HG03342 (cell line): ENCODE results near the gene ATP5F1E.
A peak's percentile ranks its signal among the peaks of the same experiment; 100 is the strongest.

Experiments used
- ATAC-seq: cut with Tn5 transposase; IDR thresholded peaks from one replicate; pipeline ENCODE4 v1.9.1; 2021; ENCODE audit warnings: mild to moderate bottlenecking, moderate library complexity; ENCODE audit not compliant: unreplicated experiment

The ATP5F1E gene

GRCh38 chr20:59006864-59007664 is 25.1 kb downstream of the ATP5F1E start, which contains the start of gene CTSZ:
Gene CTSZ, minus strand, starts transcription at chr20:59007254. Its CDS starts 126 bp downstream, at chr20:59007128.
- no peak for ATAC-seq

- ATAC-seq: no peak
Observed at GRCh38 chr20:59006167-59006863, 25.8 kb downstream of the ATP5F1E start.

- no peak for ATAC-seq
Observed at GRCh38 chr20:59005523-59006166, 26.5 kb downstream of the ATP5F1E start.

- ATAC-seq: peak; percentile 49
Observed at GRCh38 chr20:59004763-59005522, 27.2 kb downstream of the ATP5F1E start.

- no peak for ATAC-seq
Observed at GRCh38 chr20:59004493-59004762, 27.7 kb downstream of the ATP5F1E start.

- no peak for ATAC-seq
Observed at GRCh38 chr20:59003836-59004492, 28.2 kb downstream of the ATP5F1E start.

GRCh38 chr20:59002874-59003399 is 29.2 kb downstream of the ATP5F1E start:
- no peak for ATAC-seq

GRCh38 chr20:59002388-59002787 is 29.7 kb downstream of the ATP5F1E start:
- ATAC-seq: no peak

GRCh38 chr20:59001449-59002171 is 30.5 kb downstream of the ATP5F1E start:
- no peak for ATAC-seq

- ATAC-seq: no peak
Observed at GRCh38 chr20:59001068-59001448, 31.1 kb downstream of the ATP5F1E start.

- ATAC-seq: no peak
Observed at GRCh38 chr20:59000326-59000725, 31.8 kb downstream of the ATP5F1E start.

- ATAC-seq: no peak
Observed at GRCh38 chr20:58998656-58999055, 33.5 kb downstream of the ATP5F1E start.

- no peak for ATAC-seq
Observed at GRCh38 chr20:58997141-58997770, 34.9 kb downstream of the ATP5F1E start.

GRCh38 chr20:58996226-58996611 is 35.9 kb downstream of the ATP5F1E start:
- ATAC-seq: no peak

GRCh38 chr20:58995461-58996225 is 36.5 kb downstream of the ATP5F1E start:
- ATAC-seq: no peak

GRCh38 chr20:58994390-58995159 is 37.6 kb downstream of the ATP5F1E start:
- ATAC-seq: no peak

GRCh38 chr20:58993332-58994248 is 38.5 kb downstream of the ATP5F1E start:
- no peak for ATAC-seq
